Panc1 (cell line): Measurements from ENCODE around the gene HES3.

Experiments
- POLR2AphosphoS5 ChIP-seq: IDR thresholded peaks from 2 replicates; pipeline ENCODE4 v1.6.1; 2012; ENCODE audit warnings: mild to moderate bottlenecking, low read depth, low read length, moderate library complexity
- SIN3A ChIP-seq: IDR thresholded peaks from 2 replicates; pipeline ENCODE4 v1.6.1; 2012; ENCODE audit warnings: low read depth, mild to moderate bottlenecking, low read length, moderate library complexity, borderline replicate concordance; ENCODE audit not compliant: insufficient read depth
- TCF7L2 ChIP-seq: IDR thresholded peaks from 2 replicates; pipeline ENCODE4 v1.6.1; 2011; ENCODE audit warnings: mild to moderate bottlenecking, low read depth, low read length, inconsistent platforms
- TF ChIP-seq, protein P1 (sequence below), 2 experiments: IDR thresholded peaks; 2 replicates each; pipeline ENCODE4 v1.6.1; 2011 to 2012; ENCODE audit warnings: low read depth in 2 of 2, control low read depth in 1 of 2, low read length in 1 of 2, mild to moderate bottlenecking in 1 of 2, moderate library complexity in 1 of 2; ENCODE audit not compliant: insufficient read depth in 1 of 2
- TF ChIP-seq, protein P2 (sequence below): fragments of 450-650 bp; IDR thresholded peaks from 2 replicates; pipeline ENCODE4 v1.5.1; 2017; ENCODE audit warnings: mild to moderate bottlenecking

DNA sequence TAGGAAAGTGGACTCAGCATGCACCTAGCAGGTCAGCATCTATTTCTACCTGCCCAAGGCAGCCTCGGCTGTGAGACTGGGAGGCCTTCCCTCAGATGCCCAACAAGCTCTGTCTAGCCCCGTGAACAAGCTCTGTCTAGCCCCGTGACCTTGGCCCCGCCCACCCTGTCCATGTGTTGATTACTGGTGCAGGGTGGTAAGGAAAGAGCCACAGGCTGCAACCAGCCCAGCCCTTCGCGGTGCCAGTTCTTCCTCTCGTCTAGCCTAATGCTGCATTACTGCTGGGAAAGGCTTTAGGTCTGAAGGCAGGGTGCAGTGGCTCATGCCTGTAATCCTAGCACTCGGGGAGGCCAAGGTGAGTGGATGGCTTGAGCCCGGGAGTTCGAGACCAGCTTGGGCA is 14.7 kb downstream of the HES3 start:
- TF ChIP-seq, protein P1, sequence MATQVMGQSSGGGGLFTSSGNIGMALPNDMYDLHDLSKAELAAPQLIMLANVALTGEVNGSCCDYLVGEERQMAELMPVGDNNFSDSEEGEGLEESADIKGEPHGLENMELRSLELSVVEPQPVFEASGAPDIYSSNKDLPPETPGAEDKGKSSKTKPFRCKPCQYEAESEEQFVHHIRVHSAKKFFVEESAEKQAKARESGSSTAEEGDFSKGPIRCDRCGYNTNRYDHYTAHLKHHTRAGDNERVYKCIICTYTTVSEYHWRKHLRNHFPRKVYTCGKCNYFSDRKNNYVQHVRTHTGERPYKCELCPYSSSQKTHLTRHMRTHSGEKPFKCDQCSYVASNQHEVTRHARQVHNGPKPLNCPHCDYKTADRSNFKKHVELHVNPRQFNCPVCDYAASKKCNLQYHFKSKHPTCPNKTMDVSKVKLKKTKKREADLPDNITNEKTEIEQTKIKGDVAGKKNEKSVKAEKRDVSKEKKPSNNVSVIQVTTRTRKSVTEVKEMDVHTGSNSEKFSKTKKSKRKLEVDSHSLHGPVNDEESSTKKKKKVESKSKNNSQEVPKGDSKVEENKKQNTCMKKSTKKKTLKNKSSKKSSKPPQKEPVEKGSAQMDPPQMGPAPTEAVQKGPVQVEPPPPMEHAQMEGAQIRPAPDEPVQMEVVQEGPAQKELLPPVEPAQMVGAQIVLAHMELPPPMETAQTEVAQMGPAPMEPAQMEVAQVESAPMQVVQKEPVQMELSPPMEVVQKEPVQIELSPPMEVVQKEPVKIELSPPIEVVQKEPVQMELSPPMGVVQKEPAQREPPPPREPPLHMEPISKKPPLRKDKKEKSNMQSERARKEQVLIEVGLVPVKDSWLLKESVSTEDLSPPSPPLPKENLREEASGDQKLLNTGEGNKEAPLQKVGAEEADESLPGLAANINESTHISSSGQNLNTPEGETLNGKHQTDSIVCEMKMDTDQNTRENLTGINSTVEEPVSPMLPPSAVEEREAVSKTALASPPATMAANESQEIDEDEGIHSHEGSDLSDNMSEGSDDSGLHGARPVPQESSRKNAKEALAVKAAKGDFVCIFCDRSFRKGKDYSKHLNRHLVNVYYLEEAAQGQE (IDR thresholded peaks at IDR 0.05; ENCODE audit: insufficient read depth in 1 of 2, low read depth in 2 of 2, low read length in 1 of 2), result no peak
- TF ChIP-seq, protein P2, sequence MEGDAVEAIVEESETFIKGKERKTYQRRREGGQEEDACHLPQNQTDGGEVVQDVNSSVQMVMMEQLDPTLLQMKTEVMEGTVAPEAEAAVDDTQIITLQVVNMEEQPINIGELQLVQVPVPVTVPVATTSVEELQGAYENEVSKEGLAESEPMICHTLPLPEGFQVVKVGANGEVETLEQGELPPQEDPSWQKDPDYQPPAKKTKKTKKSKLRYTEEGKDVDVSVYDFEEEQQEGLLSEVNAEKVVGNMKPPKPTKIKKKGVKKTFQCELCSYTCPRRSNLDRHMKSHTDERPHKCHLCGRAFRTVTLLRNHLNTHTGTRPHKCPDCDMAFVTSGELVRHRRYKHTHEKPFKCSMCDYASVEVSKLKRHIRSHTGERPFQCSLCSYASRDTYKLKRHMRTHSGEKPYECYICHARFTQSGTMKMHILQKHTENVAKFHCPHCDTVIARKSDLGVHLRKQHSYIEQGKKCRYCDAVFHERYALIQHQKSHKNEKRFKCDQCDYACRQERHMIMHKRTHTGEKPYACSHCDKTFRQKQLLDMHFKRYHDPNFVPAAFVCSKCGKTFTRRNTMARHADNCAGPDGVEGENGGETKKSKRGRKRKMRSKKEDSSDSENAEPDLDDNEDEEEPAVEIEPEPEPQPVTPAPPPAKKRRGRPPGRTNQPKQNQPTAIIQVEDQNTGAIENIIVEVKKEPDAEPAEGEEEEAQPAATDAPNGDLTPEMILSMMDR, result no peak
- no peak for TF ChIP-seq POLR2AphosphoS5
- TF ChIP-seq SIN3A, result no peak
- TF ChIP-seq TCF7L2, result no peak
